Measurements from ENCODE around the gene JAG1. TPM values are rescaled to one million over a fixed set of nuclear protein-coding genes. Genes with fewer than 3 reads are reported as not detected.

JAG1 gene
- total RNA-seq, 4 donors from 2014 or later, result 35.2 to 73.5 (median 65.3) TPM

DNA sequence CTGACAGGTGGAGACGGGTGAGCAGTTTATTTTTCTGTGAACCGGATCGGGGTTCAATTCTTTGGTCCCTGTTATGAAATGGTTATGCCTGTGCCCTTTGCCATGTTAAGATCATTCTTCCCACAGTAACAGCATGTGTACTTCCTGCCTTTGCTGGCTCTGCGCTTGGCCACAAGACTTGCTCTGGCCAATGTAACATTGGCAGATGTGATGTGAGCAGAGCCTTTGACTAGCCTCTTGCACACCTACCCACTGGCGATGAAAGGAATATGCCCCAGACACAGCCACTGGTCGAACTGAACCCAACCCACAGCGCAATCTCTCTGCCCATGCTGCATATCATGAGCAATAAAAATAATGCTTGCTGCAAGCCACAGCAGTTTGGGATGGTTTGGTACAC, 31.9 kb downstream of the JAG1 start:
- peaks cover 0 to 90% (median 0%) of the 10 kb centered on the region in 3 donors for H3K36me3 ChIP-seq
- H3K9me3 ChIP-seq, result no peaks in the 10 kb centered on the region
- H3K4me1 ChIP-seq, result peaks cover 0 to 1% (median 0%) of the 10 kb centered on the region in 4 donors
- DNase-seq, result no peak
- TF ChIP-seq, protein P1, sequence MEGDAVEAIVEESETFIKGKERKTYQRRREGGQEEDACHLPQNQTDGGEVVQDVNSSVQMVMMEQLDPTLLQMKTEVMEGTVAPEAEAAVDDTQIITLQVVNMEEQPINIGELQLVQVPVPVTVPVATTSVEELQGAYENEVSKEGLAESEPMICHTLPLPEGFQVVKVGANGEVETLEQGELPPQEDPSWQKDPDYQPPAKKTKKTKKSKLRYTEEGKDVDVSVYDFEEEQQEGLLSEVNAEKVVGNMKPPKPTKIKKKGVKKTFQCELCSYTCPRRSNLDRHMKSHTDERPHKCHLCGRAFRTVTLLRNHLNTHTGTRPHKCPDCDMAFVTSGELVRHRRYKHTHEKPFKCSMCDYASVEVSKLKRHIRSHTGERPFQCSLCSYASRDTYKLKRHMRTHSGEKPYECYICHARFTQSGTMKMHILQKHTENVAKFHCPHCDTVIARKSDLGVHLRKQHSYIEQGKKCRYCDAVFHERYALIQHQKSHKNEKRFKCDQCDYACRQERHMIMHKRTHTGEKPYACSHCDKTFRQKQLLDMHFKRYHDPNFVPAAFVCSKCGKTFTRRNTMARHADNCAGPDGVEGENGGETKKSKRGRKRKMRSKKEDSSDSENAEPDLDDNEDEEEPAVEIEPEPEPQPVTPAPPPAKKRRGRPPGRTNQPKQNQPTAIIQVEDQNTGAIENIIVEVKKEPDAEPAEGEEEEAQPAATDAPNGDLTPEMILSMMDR (IDR thresholded peaks at IDR 0.05), result no peak
- no peak for TF ChIP-seq POLR2A (IDR thresholded peaks at IDR 0.05)
- H3K27ac ChIP-seq, result no peak overlapping the region
- no peaks in the 10 kb centered on the region for H3K27me3 ChIP-seq
- no peak overlapping the region for H3K4me3 ChIP-seq

DNA sequence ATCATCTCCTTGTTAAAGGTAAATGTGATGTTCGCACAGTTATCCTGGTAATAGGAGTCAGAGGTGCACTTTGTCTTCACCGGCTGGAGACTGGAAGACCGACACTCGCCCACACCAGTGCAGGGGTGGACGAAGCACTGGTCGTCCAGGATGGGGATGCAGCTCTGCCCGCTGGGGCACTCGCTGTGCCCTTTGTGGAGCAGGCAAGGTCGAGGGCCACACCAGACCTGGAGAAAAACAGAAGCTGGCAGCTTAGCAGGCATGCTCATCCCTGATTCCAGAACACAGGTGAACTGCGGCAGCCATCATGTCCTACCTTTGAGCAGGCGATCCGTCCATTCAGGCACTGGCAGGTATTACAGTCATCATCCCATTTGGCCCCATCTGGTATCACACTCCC, 32.3 kb downstream of the JAG1 start:
- DNase-seq, result no peak
- no peak overlapping the region for H3K27ac ChIP-seq
- H3K9me3 ChIP-seq, result no peaks in the 10 kb centered on the region
- TF ChIP-seq, protein P1 (IDR thresholded peaks at IDR 0.05), result no peak
- TF ChIP-seq POLR2A (IDR thresholded peaks at IDR 0.05), result no peak
- H3K4me1 ChIP-seq, result peaks cover 0 to 5% (median 0%) of the 10 kb centered on the region in 4 donors
- H3K36me3 ChIP-seq, result peaks cover 0 to 85% (median 0%) of the 10 kb centered on the region in 3 donors
- no peak overlapping the region for H3K4me3 ChIP-seq
- H3K27me3 ChIP-seq, result no peaks in the 10 kb centered on the region

DNA sequence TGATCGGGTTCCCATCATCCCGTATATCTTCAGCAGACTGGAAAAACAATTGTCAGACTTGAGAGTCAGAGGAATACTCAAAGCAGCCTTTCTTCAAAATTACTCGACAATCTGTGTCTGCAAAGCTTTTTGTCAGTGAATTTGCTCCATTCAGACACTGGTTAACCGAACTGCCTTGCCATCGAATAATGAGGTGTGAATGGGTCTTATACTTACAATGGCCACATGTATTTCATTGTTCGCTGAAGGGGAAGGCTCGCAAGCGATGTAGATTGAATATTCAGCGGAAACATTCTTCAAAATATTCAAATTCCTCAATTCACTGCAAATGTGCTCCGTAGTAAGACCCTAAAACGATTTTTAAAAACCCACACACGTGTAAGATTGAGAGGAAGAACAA, 32.9 kb downstream of the JAG1 start:
- no peaks in the 10 kb centered on the region for H3K27me3 ChIP-seq
- H3K27ac ChIP-seq, result peak overlapping the region in 1 of 4 donors; percentile 13
- no peak for DNase-seq
- peaks cover 0 to 11% (median 0%) of the 10 kb centered on the region in 4 donors for H3K4me1 ChIP-seq
- peaks cover 0 to 80% (median 0%) of the 10 kb centered on the region in 3 donors for H3K36me3 ChIP-seq
- TF ChIP-seq, protein P1 (IDR thresholded peaks at IDR 0.05), result no peak
- TF ChIP-seq POLR2A (IDR thresholded peaks at IDR 0.05), result no peak
- H3K9me3 ChIP-seq, result no peaks in the 10 kb centered on the region
- no peak overlapping the region for H3K4me3 ChIP-seq

DNA sequence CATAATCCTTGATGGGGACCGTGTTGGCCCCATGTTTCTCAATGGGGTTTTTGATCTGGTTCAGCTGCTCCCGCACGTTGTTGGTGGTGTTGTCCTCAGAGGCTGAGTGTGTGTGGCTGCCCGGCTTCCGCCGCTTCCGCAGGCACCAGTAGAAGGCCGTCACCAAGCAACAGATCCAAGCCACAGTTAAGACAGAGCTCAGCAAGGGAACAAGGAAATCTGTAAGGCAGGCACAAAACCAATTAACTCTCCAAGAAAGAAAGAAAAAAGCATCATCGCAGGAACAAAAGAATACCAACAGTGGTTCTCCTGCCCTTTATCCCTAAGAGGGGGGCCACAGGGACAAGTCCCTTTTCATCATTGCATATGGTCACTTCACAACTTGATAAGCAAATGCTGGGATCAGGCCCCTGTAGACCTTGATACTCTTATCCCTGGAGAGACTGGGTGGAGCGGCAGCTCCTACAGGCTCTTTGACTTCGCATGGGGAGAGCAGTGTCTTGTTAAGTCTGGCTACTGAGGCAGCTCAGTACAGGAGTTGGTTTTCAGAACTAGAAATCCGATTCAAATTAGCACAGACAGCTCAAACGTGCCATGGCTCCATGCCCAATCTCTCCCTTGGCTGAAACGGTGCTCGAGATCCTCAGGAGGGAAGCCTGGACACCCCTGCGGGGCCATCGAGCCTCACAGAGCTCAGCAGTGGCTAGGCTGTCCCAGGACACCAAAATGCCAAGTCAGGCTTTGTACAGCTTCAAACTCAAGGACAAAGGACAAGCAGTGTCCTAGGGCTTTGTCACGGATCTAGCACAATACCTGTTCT, 33.9 kb downstream of the JAG1 start:
- no peak for TF ChIP-seq POLR2A (IDR thresholded peaks at IDR 0.05)
- H3K4me1 ChIP-seq, result peaks cover 0 to 14% (median 0%) of the 10 kb centered on the region in 4 donors
- no peaks in the 10 kb centered on the region for H3K27me3 ChIP-seq
- DNase-seq, result no peak
- no peak overlapping the region for H3K4me3 ChIP-seq
- H3K27ac ChIP-seq, result peak overlapping the region in 1 of 4 donors; percentile 37
- H3K9me3 ChIP-seq, result no peaks in the 10 kb centered on the region
- H3K36me3 ChIP-seq, result peaks cover 0 to 70% (median 0%) of the 10 kb centered on the region in 3 donors

DNA sequence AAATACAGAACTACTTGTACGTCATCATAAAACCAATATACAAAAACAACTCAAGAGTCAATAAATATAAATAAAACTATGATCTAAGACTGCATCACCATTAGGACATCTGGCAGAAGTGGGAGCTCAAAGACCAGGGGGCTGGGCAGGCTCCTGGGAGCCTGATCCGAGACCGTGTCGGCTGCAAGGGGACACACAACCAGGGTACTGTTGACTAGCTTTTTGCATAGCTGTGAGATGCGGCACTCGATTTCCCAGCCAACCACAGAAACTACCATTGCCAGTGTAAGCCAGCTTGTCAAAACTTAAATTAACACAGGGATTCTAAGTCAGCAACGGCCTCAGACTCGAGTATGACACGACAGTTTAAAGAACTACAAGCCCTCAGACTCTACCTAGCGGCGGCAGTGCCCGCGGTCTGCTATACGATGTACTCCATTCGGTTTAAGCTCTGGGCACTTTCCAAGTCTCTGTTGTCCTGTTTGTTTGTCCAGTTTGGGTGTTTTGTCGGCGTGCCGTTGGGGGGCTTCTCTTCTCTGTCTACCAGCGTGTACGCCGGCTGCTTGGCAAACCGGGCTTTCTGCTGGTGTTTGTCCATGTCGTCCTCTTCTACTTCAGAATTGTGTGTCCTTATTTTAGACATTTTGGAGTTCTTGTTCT, 34.6 kb downstream of the JAG1 start:
- H3K27ac ChIP-seq, result peak overlapping the region in 1 of 4 donors; percentile 31
- no peaks in the 10 kb centered on the region for H3K27me3 ChIP-seq
- TF ChIP-seq POLR2A (IDR thresholded peaks at IDR 0.05), result no peak
- TF ChIP-seq, protein P1 (IDR thresholded peaks at IDR 0.05), result no peak
- no peak for DNase-seq
- H3K4me1 ChIP-seq, result peaks cover 0 to 14% (median 0%) of the 10 kb centered on the region in 4 donors
- H3K4me3 ChIP-seq, result no peak overlapping the region
- H3K9me3 ChIP-seq, result no peaks in the 10 kb centered on the region
- peaks cover 0 to 63% (median 0%) of the 10 kb centered on the region in 3 donors for H3K36me3 ChIP-seq

DNA sequence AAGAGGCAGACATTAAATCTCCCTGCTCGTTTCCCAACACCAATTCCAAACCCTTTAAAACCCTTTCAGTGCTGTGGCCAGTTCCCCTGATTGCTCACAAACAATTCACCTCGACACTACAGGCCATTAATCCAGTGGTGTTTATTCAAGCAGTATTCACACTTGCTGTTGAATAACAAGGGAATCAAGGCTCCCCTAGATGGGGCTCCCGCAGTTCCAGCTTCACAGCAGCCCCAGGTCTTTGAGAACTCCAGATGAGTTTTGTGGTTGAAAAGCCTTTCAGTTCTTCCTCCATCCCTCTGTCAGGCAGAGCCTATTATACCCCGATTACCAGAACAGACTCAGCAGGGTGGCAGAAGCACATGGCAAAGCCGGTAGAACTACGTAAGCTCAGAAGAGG, 36.2 kb downstream of the JAG1 start:
- H3K27ac ChIP-seq, result peak overlapping the region in 3 of 4 donors; percentile 36 to 71 (median 50)
- DNase-seq, result no peak
- peaks cover 0 to 14% (median 0%) of the 10 kb centered on the region in 4 donors for H3K4me1 ChIP-seq
- H3K9me3 ChIP-seq, result no peaks in the 10 kb centered on the region
- no peak overlapping the region for H3K4me3 ChIP-seq
- TF ChIP-seq, protein P1 (IDR thresholded peaks at IDR 0.05), result no peak
- no peak for TF ChIP-seq POLR2A (IDR thresholded peaks at IDR 0.05)
- H3K36me3 ChIP-seq, result peaks cover 0 to 47% (median 0%) of the 10 kb centered on the region in 3 donors
- no peaks in the 10 kb centered on the region for H3K27me3 ChIP-seq
